ENCODE data around the gene POLK.

GRCh38 chr5:75550597-75550996 is 38.9 kb downstream of the POLK start:
- TF ChIP-seq, protein P1, sequence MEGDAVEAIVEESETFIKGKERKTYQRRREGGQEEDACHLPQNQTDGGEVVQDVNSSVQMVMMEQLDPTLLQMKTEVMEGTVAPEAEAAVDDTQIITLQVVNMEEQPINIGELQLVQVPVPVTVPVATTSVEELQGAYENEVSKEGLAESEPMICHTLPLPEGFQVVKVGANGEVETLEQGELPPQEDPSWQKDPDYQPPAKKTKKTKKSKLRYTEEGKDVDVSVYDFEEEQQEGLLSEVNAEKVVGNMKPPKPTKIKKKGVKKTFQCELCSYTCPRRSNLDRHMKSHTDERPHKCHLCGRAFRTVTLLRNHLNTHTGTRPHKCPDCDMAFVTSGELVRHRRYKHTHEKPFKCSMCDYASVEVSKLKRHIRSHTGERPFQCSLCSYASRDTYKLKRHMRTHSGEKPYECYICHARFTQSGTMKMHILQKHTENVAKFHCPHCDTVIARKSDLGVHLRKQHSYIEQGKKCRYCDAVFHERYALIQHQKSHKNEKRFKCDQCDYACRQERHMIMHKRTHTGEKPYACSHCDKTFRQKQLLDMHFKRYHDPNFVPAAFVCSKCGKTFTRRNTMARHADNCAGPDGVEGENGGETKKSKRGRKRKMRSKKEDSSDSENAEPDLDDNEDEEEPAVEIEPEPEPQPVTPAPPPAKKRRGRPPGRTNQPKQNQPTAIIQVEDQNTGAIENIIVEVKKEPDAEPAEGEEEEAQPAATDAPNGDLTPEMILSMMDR (IDR thresholded peaks at IDR 0.05): no peak
- TF ChIP-seq POLR2A (IDR thresholded peaks at IDR 0.05): no peak
